HL-60 (cell line): ENCODE data around the gene DSG4.

ENCODE experiments used
- DNase-seq, 2 experiments: peaks; one replicate each; pipeline ENCODE4 v3.0.0-alpha.2; 2010 to 2020; ENCODE audit warnings: low read depth in 1 of 2, low spot score in 1 of 2
- H3K27ac ChIP-seq: fragments of 250-450 bp; sonication (Bioruptor Pico); replicated peaks from 2 replicates; pipeline ENCODE4 v1.5.1; 2020; ENCODE audit warnings: mild to moderate bottlenecking, moderate library complexity
- H3K27me3 ChIP-seq: fragments of 250-450 bp; sonication (Bioruptor Pico); 2 replicates; pipeline ENCODE4 v1.5.1; 2021; ENCODE audit warnings: mild to moderate bottlenecking, moderate library complexity; ENCODE audit not compliant: insufficient read depth, poor library complexity, severe bottlenecking
- H3K4me3 ChIP-seq: replicated peaks from 2 replicates; pipeline ENCODE4 v1.5.1; 2011; ENCODE audit warnings: mild to moderate bottlenecking, control low read depth, low read length; ENCODE audit not compliant: insufficient read depth
- CTCF ChIP-seq: IDR thresholded peaks from one replicate; pipeline ENCODE4 v1.5.1; 2011; ENCODE audit warnings: low read length, control low read depth, inconsistent platforms; ENCODE audit not compliant: insufficient read depth
- GABPA ChIP-seq: IDR thresholded peaks from 2 replicates; pipeline ENCODE4 v1.6.1; 2012; ENCODE audit warnings: low read depth
- POLR2AphosphoS5 ChIP-seq: IDR thresholded peaks from 2 replicates; pipeline ENCODE4 v1.6.1; 2012; ENCODE audit warnings: low read depth
- REST ChIP-seq: IDR thresholded peaks from 2 replicates; pipeline ENCODE4 v1.6.1; 2012; ENCODE audit warnings: low read depth; ENCODE audit not compliant: insufficient replicate concordance
- SPI1 ChIP-seq: IDR thresholded peaks from 2 replicates; pipeline ENCODE4 v1.6.1; 2012; ENCODE audit warnings: low read depth, mild to moderate bottlenecking, borderline replicate concordance

Gene DSG4

GRCh38 chr18:31447530-31448191 is 71.1 kb downstream of the DSG4 start, which contains the start of gene DSG3:
TSS of gene DSG3 (plus strand) at chr18:31447741. CDS start at chr18:31447878, 137 bp downstream.
- H3K27ac ChIP-seq = no peak within 1 kb of the TSS
- H3K4me3 ChIP-seq = no peak within 1 kb of the TSS
- H3K27me3 ChIP-seq = peaks cover 2% of the 10 kb centered on the region
- DNase-seq = no peak
- no peak for TF ChIP-seq SPI1
- no peak for TF ChIP-seq CTCF
- no peak for TF ChIP-seq REST
- TF ChIP-seq POLR2AphosphoS5 = no peak
- no peak for TF ChIP-seq GABPA

- Histone ChIP-seq H3K4me3 (no peak overlapping the region), H3K27me3 (peaks cover 2% of the 10 kb centered on the region), H3K27ac (no peak overlapping the region)
- DNase-seq = no peak
- TF ChIP-seq REST (no peak), GABPA (no peak), SPI1 (no peak), POLR2AphosphoS5 (no peak), CTCF (no peak)
Observed at GRCh38 chr18:31450409-31450808, 73.8 kb downstream of the DSG4 start.

GRCh38 chr18:31451625-31452024 is 75.0 kb downstream of the DSG4 start:
- Histone ChIP-seq H3K27me3 (peaks cover 2% of the 10 kb centered on the region), H3K27ac (no peak overlapping the region), H3K4me3 (no peak overlapping the region)
- no peak for TF ChIP-seq SPI1
- TF ChIP-seq CTCF = no peak
- TF ChIP-seq REST = no peak
- TF ChIP-seq POLR2AphosphoS5 = no peak
- no peak for TF ChIP-seq GABPA
- DNase-seq = no peak
